HG02642 (cell line): ENCODE measurements around the gene BEST2.

Source experiments
- ATAC-seq: cut with Tn5 transposase; IDR thresholded peaks from one replicate; pipeline ENCODE4 v1.9.1; 2021; ENCODE audit warnings: mild to moderate bottlenecking; ENCODE audit not compliant: unreplicated experiment, poor library complexity

The BEST2 gene

DNA sequence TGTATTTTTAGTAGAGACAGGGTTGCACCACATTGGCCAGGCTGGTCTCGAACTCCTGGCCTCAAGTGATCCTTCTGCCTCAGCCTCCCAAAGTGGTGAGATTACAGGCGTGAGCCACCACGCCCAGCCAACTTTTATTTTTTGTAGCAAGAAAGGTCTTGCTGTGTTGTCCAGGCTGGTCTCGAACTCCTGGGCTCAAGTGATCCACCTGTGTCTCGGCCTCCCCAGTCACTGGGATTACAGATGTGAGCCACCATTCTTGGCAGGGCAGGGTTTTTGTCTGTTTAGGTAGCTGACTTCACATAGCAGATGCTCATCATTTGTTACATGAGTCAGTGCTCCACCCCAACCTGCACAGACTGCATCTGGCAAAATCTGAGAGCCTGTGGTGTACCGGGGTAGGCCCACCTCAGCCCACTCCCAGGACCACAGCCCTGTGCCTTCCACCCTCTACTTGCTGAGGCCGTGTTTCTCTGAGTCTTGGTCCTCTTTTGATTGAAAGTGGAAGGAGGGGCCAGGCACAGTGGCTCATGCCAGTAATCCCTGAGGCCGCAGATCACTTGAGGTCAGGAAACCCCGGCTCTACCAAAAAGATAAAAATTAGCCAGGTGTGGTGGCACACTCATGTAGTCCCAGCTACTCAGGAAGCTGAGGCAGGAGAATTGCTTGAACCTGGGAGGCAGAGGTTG, 23.7 kb upstream of the BEST2 start:
- no peak for ATAC-seq

GRCh38 chr19:12730064-12730463, 21.5 kb upstream of the BEST2 start:
- no peak for ATAC-seq

DNA sequence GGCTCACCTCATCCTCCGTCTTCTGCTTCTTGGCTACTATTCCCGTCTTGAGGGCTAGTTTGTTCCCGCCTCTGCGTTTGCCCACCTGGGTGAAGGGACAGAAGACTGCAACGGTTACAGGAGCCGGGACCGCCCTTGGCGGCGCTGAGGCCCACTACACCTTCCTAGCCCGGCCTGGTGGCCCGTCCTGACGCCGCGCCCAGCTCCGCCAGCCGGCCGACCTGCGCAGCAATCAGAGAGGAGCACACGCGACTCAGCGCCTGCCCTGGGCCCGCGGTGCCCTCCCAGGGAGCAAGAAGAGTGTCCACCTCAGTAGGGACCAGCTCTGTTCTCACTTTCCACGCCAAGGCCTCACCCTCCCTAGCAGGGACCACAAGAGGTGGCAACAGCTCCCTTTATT, 20.3 kb upstream of the BEST2 start:
- ATAC-seq, result no peak

GRCh38 chr19:12733369-12734214, 18.0 kb upstream of the BEST2 start:
- ATAC-seq, result no peak

DNA sequence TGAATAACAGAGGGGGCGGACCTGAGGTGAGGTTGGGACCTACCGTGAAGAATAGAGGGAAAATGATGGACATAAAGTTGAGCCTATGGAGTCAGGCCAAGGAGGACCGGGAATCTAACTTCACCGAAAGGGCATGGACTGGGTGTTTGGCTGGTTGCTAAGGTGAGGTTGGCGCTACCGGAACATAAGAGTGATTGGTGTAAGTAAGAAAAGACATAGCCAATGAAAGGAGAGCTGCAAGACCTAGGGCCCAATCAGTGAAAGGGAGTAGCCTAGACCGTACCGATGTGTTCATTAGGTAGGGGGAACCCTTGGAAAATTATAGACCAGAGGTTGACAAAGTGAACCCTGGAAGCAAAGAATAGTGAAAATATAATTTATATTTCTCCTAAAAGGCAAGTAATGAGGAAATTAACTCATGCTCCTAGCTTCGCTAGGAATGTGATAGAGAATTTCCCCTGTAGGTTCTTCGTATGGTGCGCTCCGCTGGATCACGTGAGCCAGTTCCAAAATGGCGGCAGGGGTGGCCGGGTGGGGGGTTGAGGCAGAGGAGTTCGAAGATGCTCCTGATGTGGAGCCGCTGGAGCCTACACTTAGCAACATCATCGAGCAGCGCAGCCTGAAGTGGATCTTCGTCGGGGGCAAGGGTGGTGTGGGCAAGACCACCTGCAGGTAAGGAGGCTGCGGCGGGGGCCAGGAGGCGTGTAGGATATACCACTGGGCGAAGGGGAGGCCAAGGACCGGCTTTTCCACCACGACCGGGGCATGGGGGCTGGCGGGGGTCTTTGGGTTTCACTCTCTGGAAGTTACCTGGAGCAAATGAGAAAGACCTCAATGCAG, 14.4 kb upstream of the BEST2 start, which contains the start of gene GET3:
Gene GET3 (plus strand): TSS at position 503 of the 840 bp plus-strand sequence. CDS start 9 bp downstream, at position 512.
- peak; percentile 73 for ATAC-seq

DNA sequence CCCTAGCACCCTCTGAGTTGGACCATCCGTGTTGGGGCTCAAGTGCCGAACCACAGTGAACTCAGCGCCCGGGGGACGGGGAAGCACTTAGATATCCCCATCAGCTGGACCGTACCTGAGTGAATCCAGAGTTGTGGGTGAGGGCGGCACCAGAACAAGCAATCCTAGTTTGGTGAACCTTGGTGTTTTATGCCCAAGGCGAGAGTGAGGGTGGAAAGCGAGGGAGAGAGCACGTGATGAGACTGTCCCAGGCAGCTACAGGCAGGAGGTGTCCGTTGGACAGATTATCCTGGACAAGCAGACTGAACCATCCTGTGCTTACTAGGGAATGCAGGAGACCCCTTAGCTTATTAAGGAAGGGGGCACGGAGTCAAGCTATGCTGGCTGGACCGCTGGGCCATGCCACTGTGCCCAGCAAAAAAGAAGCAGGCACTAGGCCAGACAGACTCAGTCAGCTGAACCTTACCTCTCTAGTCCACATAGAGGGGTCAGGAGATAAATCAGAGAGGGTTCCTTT, 13.7 kb upstream of the BEST2 start:
- ATAC-seq, result no peak

DNA sequence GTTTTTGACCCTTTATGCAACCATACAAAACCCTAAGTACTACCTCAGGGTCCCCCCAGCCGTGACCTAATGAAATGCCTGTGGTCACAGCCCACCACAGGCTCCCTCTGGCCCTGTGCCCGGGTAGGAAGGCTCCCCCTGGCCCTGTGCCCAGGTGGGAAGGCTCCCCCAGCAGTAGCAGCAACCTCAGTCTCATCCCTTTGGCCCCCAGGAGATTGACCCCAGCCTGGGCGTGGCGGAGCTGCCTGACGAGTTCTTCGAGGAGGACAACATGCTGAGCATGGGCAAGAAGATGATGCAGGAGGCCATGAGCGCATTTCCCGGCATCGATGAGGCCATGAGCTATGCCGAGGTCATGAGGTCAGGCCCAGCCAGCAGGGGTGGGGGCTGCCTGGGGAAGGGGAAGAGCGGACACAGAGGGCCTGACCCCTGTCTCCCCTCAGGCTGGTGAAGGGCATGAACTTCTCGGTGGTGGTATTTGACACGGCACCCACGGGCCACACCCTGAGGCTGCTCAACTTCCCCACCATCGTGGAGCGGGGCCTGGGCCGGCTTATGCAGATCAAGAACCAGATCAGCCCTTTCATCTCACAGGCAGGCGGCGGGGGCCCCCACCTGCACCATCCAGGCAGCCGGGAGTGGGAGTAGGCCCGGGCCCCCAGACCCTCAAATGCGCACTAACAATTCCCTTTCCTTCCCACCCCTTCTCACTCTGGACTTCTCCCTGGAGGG, 6.3 kb upstream of the BEST2 start:
- ATAC-seq, result no peak

DNA sequence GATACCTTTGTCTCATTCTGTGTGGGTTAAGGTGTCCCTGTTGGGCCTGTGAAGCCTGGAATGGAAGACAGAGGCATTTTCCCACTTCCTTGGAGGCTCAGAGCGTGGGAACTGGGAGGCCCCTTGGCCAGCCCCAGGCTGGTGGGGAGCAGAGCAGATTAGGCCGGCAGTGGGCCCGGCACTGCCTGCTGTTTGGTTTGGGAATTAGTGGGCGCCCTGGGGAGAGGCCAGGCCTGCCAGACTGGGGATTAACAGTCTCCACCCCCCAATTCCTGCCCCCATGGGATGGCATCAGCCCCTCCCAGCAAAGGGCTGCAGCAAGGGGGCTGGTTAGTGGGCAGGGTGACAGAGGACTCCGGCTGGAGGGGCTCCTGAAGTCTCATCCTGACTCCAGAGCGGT, 3.1 kb upstream of the BEST2 start:
- no peak for ATAC-seq

DNA sequence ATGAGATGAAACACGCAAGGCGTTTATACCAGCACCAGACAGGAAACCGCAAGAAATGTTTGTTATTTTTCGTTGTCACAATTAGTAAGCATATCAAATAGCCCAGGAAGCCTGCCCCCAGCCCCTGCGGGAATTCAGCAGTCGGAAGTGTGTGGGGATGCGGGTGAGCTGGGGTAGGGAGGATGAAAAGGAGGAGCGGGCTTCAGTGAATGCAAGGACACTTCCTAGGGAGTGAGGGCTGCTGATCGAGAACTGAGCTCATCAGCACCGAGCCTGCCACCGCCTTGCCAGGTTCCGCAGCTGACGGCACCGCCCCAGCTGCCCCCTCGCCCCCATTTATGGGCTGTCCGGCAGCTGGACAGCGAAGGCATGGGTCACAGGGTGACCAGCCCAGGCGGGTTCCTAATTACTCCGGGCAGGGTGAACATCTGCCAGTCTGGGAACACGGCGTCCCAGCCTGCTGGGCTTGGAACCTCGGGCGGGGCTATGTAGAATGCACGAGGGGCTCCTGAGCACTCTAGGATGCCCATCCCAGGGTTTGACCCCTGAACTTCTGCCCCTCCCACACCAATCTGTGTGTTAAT, 1.6 kb upstream of the BEST2 start:
- no peak for ATAC-seq

DNA sequence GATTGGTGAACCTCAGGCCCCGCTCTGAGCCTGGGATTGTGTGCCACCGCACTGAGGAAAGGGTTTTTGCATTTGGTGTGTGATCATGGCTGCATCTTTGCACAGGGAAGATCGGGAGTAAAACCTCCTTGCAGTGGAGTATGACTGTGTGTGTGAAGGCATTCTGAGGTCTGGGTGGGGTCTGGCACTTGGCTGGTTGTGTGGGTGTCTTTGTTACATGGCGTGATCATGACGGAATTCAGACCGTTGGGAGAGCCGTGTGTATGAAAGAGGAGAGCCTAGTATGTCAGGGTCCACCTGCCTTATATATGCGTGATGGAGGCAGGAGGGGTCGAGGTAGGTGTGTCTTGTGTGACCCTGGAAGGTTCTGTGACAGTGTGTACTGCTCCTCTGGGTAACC, 740 bp upstream of the BEST2 start:
- no peak for ATAC-seq

GRCh38 chr19:12752056-12752781, 628 bp downstream of the BEST2 start:
- ATAC-seq, result no peak

DNA sequence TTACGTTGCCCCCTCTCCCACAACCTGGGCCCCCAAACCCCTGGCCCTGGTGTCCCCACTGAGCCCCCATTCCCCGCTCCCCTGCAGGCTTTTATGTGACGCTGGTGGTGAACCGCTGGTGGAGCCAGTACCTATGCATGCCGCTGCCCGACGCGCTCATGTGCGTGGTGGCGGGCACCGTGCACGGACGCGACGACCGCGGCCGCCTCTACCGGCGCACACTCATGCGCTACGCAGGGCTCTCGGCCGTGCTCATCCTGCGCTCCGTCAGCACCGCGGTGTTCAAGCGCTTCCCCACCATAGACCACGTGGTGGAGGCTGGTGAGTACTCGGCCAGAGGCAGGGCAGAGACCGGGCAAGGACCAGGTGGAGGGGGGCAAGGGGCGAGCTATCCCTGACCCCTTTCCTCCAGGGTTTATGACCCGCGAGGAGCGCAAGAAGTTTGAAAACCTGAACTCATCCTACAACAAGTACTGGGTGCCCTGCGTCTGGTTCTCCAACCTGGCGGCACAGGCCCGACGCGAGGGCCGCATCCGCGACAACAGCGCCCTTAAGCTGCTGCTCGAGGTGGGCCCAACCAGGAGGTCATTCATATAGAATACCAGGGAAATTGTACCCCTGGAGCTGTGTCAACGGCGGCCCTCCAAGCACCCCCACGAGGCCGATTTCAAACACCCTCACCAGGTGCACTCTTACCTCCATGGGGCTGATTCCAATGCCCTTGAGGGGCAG, 3.0 kb downstream of the BEST2 start:
- no peak for ATAC-seq

DNA sequence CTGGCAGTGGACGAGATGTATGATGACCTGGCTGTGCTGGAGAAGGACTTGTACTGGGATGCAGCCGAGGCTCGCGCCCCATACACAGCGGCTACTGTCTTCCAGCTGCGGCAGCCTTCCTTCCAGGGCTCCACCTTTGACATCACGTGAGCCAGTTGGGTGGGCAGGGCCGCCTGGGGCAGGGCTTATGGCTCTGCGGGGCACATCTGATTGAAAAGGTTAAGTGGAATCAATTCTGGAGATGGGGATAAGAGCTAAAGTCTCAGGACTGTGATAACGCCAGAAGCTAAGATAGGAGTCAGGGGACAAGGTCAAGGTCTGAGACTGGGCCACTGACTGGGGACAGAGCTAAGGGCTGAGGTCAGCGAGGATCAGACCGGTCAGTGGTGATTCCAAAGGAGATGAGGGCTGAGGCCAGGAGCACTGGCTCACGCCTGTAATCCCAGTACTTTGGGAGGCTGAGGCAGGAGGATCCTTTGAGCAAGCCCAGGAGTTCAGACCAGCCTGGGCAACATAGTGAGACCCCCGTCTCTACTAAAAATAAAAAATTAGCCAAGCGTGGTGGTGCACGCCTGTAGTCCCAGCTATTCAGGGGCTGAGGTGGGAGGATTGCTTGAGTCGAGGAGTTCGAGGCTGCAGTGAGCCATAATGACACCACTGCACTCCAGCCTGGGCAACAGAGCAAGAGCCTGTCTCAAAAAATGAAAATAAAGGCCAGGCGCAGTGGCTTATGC, 4.7 kb downstream of the BEST2 start:
- ATAC-seq, result no peak

DNA sequence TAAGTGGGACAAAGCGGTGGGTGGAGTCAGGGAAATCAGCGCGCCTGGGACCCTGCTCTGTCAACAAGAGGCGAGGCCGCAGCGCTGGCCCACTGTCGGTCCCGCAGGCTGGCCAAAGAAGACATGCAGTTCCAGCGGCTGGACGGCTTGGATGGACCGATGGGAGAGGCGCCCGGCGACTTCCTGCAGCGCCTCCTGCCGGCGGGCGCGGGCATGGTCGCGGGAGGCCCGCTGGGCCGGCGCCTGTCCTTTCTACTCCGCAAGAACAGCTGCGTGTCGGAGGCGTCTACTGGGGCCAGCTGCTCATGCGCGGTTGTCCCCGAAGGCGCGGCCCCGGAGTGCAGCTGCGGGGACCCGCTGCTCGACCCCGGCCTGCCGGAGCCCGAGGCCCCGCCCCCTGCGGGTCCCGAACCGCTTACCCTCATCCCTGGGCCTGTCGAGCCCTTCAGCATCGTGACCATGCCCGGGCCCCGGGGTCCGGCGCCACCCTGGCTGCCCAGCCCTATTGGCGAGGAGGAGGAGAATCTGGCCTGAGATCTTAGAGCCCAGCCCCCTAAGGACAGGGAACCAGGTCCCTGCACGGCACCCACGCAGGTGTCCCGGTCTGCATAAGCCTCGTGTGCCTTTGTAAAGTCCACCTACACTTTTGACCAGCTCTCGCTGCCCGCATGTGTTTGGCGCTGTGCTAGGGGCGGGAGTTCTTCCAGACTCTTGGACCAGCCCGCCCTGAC, 6.1 kb downstream of the BEST2 start:
- ATAC-seq, result peak; percentile 51

DNA sequence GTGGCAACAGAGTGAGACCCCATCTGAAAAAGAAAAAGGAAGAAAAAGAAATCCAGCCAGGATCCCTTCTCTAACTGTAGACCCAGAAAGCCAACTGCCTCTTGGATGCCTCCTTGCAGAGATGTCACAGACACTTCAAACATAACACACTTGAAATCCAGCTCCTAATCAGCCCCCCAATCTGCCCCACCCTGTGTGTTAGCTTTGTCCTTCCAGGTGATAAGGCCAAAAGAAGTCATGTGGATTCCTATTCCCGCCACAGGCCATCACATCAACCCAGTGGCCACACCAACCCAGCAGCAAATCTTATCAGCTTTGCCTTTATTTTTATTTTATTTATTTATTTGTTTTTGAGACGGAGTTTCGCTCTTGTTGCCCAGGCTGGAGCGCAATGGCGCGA, 8.1 kb downstream of the BEST2 start:
- no peak for ATAC-seq

DNA sequence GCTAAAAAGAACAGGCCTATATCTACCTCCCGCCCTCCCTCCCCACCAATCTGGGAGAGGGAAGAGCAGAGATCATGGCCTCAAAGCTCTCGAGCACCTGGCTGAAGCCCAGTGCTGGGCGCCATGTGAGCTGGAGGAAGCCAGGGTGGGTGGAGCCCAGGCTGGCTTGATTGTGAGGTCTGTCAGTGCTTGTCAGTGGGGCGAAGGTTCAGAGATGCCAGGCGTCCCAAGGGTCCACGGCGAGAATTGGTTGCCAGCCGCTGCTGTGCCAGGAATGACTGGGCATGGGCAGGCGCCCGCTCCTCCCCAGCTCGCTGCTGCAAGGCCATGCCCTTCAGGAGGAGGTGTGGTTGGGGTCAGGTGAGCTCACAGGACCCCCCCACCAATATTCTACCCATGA, 11.5 kb downstream of the BEST2 start:
- ATAC-seq, result no peak

DNA sequence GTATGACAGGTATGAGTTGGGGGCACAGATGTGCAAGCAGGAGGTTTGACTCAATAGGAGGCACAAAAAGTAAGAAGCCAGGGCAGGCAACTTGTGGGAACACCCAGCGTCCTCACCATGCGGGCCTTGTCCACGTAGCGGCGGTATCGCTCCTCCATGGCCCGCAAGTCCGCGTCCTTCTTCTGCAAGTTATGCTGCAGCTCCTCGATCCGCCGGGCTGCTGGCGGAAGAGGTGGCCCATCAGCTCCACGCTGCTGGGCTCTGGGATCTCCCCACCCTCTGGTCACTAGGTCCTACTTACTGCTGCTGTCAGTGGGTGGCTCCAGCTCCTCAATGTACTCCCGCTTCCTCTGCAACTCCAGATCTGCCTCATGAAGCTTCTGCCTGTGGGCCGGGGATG, 13.1 kb downstream of the BEST2 start:
- no peak for ATAC-seq
